Activated CD4-positive, alpha-beta memory T cell treated with anti-CD3 and anti-CD28 coated beads, Interleukin-2, amount 10 ng/mL, durations not matched to agents 7 days and 5 days (primary cell): Measurements from ENCODE around the gene SURF2. TPM values are rescaled to one million over a fixed set of nuclear protein-coding genes. Genes with fewer than 3 reads are reported as not detected.

Experiments
- CTCF ChIA-PET: fragments of 350-600 bp; sonication (Branson Sonifier 250); formaldehyde crosslinking; loops from one replicate; lab custom pipeline; 2021; ENCODE audit warnings: antibody characterized with exemption, inconsistent platforms; lab: Charles Lee
- POLR2A ChIA-PET: fragments of 350-600 bp; sonication (Branson Sonifier 250); formaldehyde crosslinking; loops from one replicate; lab custom pipeline; 2021; ENCODE audit warnings: antibody characterized with exemption; lab: Charles Lee
- DNase-seq: peaks from one replicate; pipeline ENCODE4 v3.0.0-alpha.2; 2020
- H3K27ac Mint-ChIP-seq: one replicate; pipeline ENCODE4 v1.8.0; 2021; ENCODE audit warnings: mild to moderate bottlenecking, mixed read lengths
- H3K27me3 Mint-ChIP-seq: one replicate; pipeline ENCODE4 v1.8.0; 2021; ENCODE audit warnings: mixed read lengths
- H3K36me3 Mint-ChIP-seq: one replicate; pipeline ENCODE4 v1.8.0; 2021; ENCODE audit warnings: low read depth, mixed read lengths
- H3K4me1 Mint-ChIP-seq: one replicate; pipeline ENCODE4 v1.8.0; 2021; ENCODE audit warnings: mixed read lengths
- H3K4me3 Mint-ChIP-seq: one replicate; pipeline ENCODE4 v1.8.0; 2021; ENCODE audit warnings: mild to moderate bottlenecking, mixed read lengths
- H3K9me3 Mint-ChIP-seq: one replicate; pipeline ENCODE4 v1.8.0; 2021; ENCODE audit warnings: mixed read lengths
- total RNA-seq, 2 experiments: library from RNA; stranded (reverse); gene quantifications; one replicate each; pipeline ENCODE4 v1.2.3, GENCODE V29; 2021

Gene SURF2
- total RNA-seq, 2 experiments from 2014 or later = 10.2 TPM

- ChIA-PET CTCF (interaction anchor here (1.5 to 1.6 kb wide), 2 partner anchors 13 to 30 kb away, joined by 3 read pairs; no protein-coding TSS in a partner anchor), POLR2A (interaction anchor here (1.6 to 14.2 kb wide), 5 partner anchors 8 to 34 kb away, joined by 4 to 397 read pairs (median 16); partner anchors contain the start of genes MED22, RPL7A, STKLD1 and SURF1)
- peaks cover 40% of the 10 kb centered on the region for H3K4me1 Mint-ChIP-seq
- H3K27me3 Mint-ChIP-seq = no peaks in the 10 kb centered on the region
- H3K9me3 Mint-ChIP-seq = no peaks in the 10 kb centered on the region
- no peak overlapping the region for H3K4me3 Mint-ChIP-seq
- peak overlapping the region; percentile 56 for H3K27ac Mint-ChIP-seq
- no peak for DNase-seq
- H3K36me3 Mint-ChIP-seq = peaks cover 47% of the 10 kb centered on the region
Observed at GRCh38 chr9:133340916-133341315, 15.4 kb upstream of the SURF2 start.

GRCh38 chr9:133341369-133342068 is 14.8 kb upstream of the SURF2 start:
- peaks cover 45% of the 10 kb centered on the region for H3K36me3 Mint-ChIP-seq
- H3K4me1 Mint-ChIP-seq = peaks cover 40% of the 10 kb centered on the region
- H3K27ac Mint-ChIP-seq = no peak overlapping the region

GRCh38 chr9:133342069-133342406 is 14.3 kb upstream of the SURF2 start:
- ChIA-PET POLR2A (interaction anchor here (0.9 to 14.2 kb wide), 2 partner anchors 13 to 33 kb away, joined by 3 to 397 read pairs; partner anchors contain the start of genes STKLD1 and SURF4), CTCF (interaction anchor here (0.6 to 1.5 kb wide), 3 partner anchors 9 to 29 kb away, joined by 3 to 7 read pairs (median 3); partner anchors contain the start of genes SURF1 and SURF2)
- Mint-ChIP-seq H3K4me3 (no peak overlapping the region), H3K4me1 (peaks cover 41% of the 10 kb centered on the region), H3K36me3 (peaks cover 45% of the 10 kb centered on the region), H3K9me3 (no peaks in the 10 kb centered on the region), H3K27ac (no peak overlapping the region), H3K27me3 (no peaks in the 10 kb centered on the region)
- no peak for DNase-seq

More at GRCh38 chr9:133341369-133342068, 14.8 kb upstream of the SURF2 start:
- ChIA-PET CTCF (interaction anchor here (0.6 to 1.5 kb wide), 3 partner anchors 10 to 29 kb away, joined by 3 to 7 read pairs (median 3); partner anchors contain the start of genes SURF1 and SURF2), POLR2A (interaction anchor here (0.9 to 14.2 kb wide), 4 partner anchors 10 to 33 kb away, joined by 3 to 397 read pairs (median 9); partner anchors contain the start of genes STKLD1 and SURF4)
- no peaks in the 10 kb centered on the region for H3K9me3 Mint-ChIP-seq
- no peaks in the 10 kb centered on the region for H3K27me3 Mint-ChIP-seq
- H3K4me3 Mint-ChIP-seq = no peak overlapping the region
- no peak for DNase-seq

GRCh38 chr9:133342570-133342969 is 13.8 kb upstream of the SURF2 start:
- peaks cover 43% of the 10 kb centered on the region for H3K4me1 Mint-ChIP-seq
- ChIA-PET POLR2A (interaction anchor here (1.0 to 14.2 kb wide), 2 partner anchors 8 to 32 kb away, joined by 3 to 397 read pairs; partner anchors contain the start of genes STKLD1 and SURF4), CTCF (interaction anchor here (1.2 kb wide), 1 partner anchor 9 kb away, joined by 7 read pairs; no protein-coding TSS in a partner anchor)
- DNase-seq = no peak
- H3K27ac Mint-ChIP-seq = no peak overlapping the region
- no peak overlapping the region for H3K4me3 Mint-ChIP-seq
- H3K9me3 Mint-ChIP-seq = no peaks in the 10 kb centered on the region
- H3K36me3 Mint-ChIP-seq = peaks cover 45% of the 10 kb centered on the region
- no peaks in the 10 kb centered on the region for H3K27me3 Mint-ChIP-seq

- Mint-ChIP-seq H3K9me3 (no peaks in the 10 kb centered on the region), H3K27me3 (no peaks in the 10 kb centered on the region), H3K27ac (no peak overlapping the region), H3K4me1 (peaks cover 49% of the 10 kb centered on the region), H3K4me3 (no peak overlapping the region), H3K36me3 (peaks cover 53% of the 10 kb centered on the region)
- DNase-seq = no peak
- ChIA-PET CTCF (no interaction called here), POLR2A (interaction anchor here (1.4 to 14.2 kb wide), 2 partner anchors 12 to 31 kb away, joined by 4 to 397 read pairs; partner anchors contain the start of genes STKLD1, SURF1, SURF2 and SURF4)
Observed at GRCh38 chr9:133344071-133344470, 12.3 kb upstream of the SURF2 start.

GRCh38 chr9:133344979-133345378 is 11.4 kb upstream of the SURF2 start:
- DNase-seq = no peak
- peaks cover 53% of the 10 kb centered on the region for H3K36me3 Mint-ChIP-seq
- H3K27me3 Mint-ChIP-seq = no peaks in the 10 kb centered on the region
- peaks cover 51% of the 10 kb centered on the region for H3K4me1 Mint-ChIP-seq
- H3K4me3 Mint-ChIP-seq = no peak overlapping the region
- POLR2A ChIA-PET = interaction anchor here (14.2 kb wide), 1 partner anchor 30 kb away, joined by 397 read pairs; the partner anchor contains the start of genes STKLD1 and SURF4
- H3K9me3 Mint-ChIP-seq = no peaks in the 10 kb centered on the region
- H3K27ac Mint-ChIP-seq = no peak overlapping the region
- CTCF ChIA-PET = no interaction called here

GRCh38 chr9:133345596-133345995 is 10.8 kb upstream of the SURF2 start:
- peaks cover 51% of the 10 kb centered on the region for H3K4me1 Mint-ChIP-seq
- CTCF ChIA-PET = no interaction called here

GRCh38 chr9:133346021-133346785 is 10.1 kb upstream of the SURF2 start:
- DNase-seq = no peak
- ChIA-PET POLR2A (interaction anchor here (4.2 to 14.2 kb wide), 2 partner anchors 12 to 29 kb away, joined by 31 to 397 read pairs; partner anchors contain the start of genes STKLD1, SURF4 and SURF6), CTCF (interaction anchor here (0.9 kb wide), 1 partner anchor 25 kb away, joined by 3 read pairs; no protein-coding TSS in a partner anchor)
- Mint-ChIP-seq H3K4me1 (peaks cover 49% of the 10 kb centered on the region), H3K27me3 (no peaks in the 10 kb centered on the region), H3K9me3 (no peaks in the 10 kb centered on the region), H3K4me3 (peak overlapping the region; percentile 95), H3K36me3 (peaks cover 56% of the 10 kb centered on the region), H3K27ac (peak overlapping the region; percentile 82)

More at GRCh38 chr9:133345596-133345995, 10.8 kb upstream of the SURF2 start:
- POLR2A ChIA-PET = interaction anchor here (14.2 kb wide), 1 partner anchor 29 kb away, joined by 397 read pairs; the partner anchor contains the start of genes STKLD1 and SURF4
- DNase-seq = no peak
- no peak overlapping the region for H3K27ac Mint-ChIP-seq
- H3K4me3 Mint-ChIP-seq = no peak overlapping the region
- peaks cover 53% of the 10 kb centered on the region for H3K36me3 Mint-ChIP-seq
- no peaks in the 10 kb centered on the region for H3K9me3 Mint-ChIP-seq
- no peaks in the 10 kb centered on the region for H3K27me3 Mint-ChIP-seq

- Mint-ChIP-seq H3K4me1 (peaks cover 54% of the 10 kb centered on the region), H3K27ac (peak overlapping the region; percentile 86), H3K4me3 (peak overlapping the region; percentile 95), H3K9me3 (no peaks in the 10 kb centered on the region), H3K27me3 (no peaks in the 10 kb centered on the region), H3K36me3 (peaks cover 66% of the 10 kb centered on the region)
- peak; percentile 41 for DNase-seq
- POLR2A ChIA-PET = interaction anchor here (0.6 to 14.2 kb wide), 18 partner anchors 8 to 317 kb away, joined by 3 to 397 read pairs (median 5); partner anchors contain the start of genes CACFD1, GTF3C5, REXO4 and SLC2A6
- CTCF ChIA-PET = interaction anchor here (1.0 to 3.3 kb wide), 6 partner anchors 13 to 161 kb away, joined by 3 to 22 read pairs (median 8); no protein-coding TSS in a partner anchor
Observed at GRCh38 chr9:133347515-133347984, 8.8 kb upstream of the SURF2 start.

- peak within 1 kb of the TSS; percentile 95 for H3K4me3 Mint-ChIP-seq
- H3K4me1 Mint-ChIP-seq = peaks cover 54% of the 10 kb centered on the region
- peak; percentile 95 for DNase-seq
- peaks cover 67% of the 10 kb centered on the region for H3K36me3 Mint-ChIP-seq
- CTCF ChIA-PET = interaction anchor here (0.7 to 3.3 kb wide), 8 partner anchors 9 to 162 kb away, joined by 3 to 22 read pairs (median 6); partner anchors contain the start of genes SURF1 and SURF2
- no peaks in the 10 kb centered on the region for H3K27me3 Mint-ChIP-seq
- H3K9me3 Mint-ChIP-seq = no peaks in the 10 kb centered on the region
- peak within 1 kb of the TSS; percentile 86 for H3K27ac Mint-ChIP-seq
- POLR2A ChIA-PET = interaction anchor here (0.6 to 14.2 kb wide), 18 partner anchors 8 to 317 kb away, joined by 3 to 397 read pairs (median 5); partner anchors contain the start of genes CACFD1, GTF3C5, REXO4 and SLC2A6
Observed at GRCh38 chr9:133347985-133348717, 8.2 kb upstream of the SURF2 start, which contains the start of the genes MED22 and RPL7A. Gene MED22, minus strand, starts transcription at chr9:133348131. Its CDS starts 1,469 bp downstream, at chr9:133346662. Gene RPL7A, plus strand, starts transcription at chr9:133348218. Its CDS starts 26 bp downstream, at chr9:133348244.
